HepG2 (cell line): Measurements from ENCODE around the gene UACA. TPM values are rescaled to one million over a fixed set of nuclear protein-coding genes. Genes with fewer than 3 reads are reported as not detected.

Source experiments
- ATAC-seq: fragments of 200-7000 bp; cut with Tn5 transposase; 3 replicates; pipeline ENCODE4 v1.9.1; 2020; ENCODE audit warnings: mild to moderate bottlenecking, moderate library complexity
- BruUV-seq: library from RNA; stranded (reverse); fragments of 400-500 nt; replicated peaks from 2 replicates; lab custom pipeline; 2021; lab: Mats Ljungman, UMichigan
- CTCF ChIA-PET: fragments of 300-600 bp; formaldehyde crosslinking; extraction: SDS; loops from one replicate; lab custom pipeline; 2021; ENCODE audit warnings: low total read pairs, inconsistent platforms, low intra/inter-chr PET ratio; lab: Yijun Ruan, JAX
- POLR2A ChIA-PET: fragments of 350-600 bp; sonication (Branson Sonifier 250); formaldehyde crosslinking; loops from one replicate; lab custom pipeline; 2020; ENCODE audit warnings: antibody characterized with exemption, inconsistent platforms; lab: Yijun Ruan, JAX
- DNase-seq: peaks from one replicate; pipeline ENCODE4 v3.0.0-alpha.2; 2015; ENCODE audit warnings: low spot score
- FAIRE-seq: peaks from 3 replicates; lab custom pipeline; 2011; peaks lifted over from hg19 to GRCh38; lab: Jason Lieb, UNC
- H2AFZ ChIP-seq: one replicate; pipeline ENCODE4 v1.6.1; 2011; ENCODE audit warnings: low read length, inconsistent platforms
- H3K27ac ChIP-seq: fragments of 300-600 bp; 3 replicates; pipeline ENCODE4 v1.8.0; 2011; ENCODE audit warnings: mixed run types, mild to moderate bottlenecking, mixed read lengths, low read length, inconsistent platforms; ENCODE audit not compliant: insufficient read depth; ENCODE audit errors: extremely low read length
- H3K27me3 ChIP-seq, 2 experiments: fragments of 200-600 bp in 1 of 2; 2 replicates in 1 of 2; 3 replicates in 1 of 2; pipeline versions ENCODE4 v1.6.0 to v1.8.0; 2011; ENCODE audit warnings: low read length in 2 of 2, mild to moderate bottlenecking in 2 of 2, moderate library complexity in 2 of 2, inconsistent platforms in 1 of 2; ENCODE audit not compliant: insufficient read depth in 2 of 2, control insufficient read depth in 1 of 2
- H3K36me3 ChIP-seq, 2 experiments: fragments of 200-600 bp in 1 of 2; replicated peaks in 1 of 2; 2 replicates in 1 of 2; 3 replicates in 1 of 2; pipeline versions ENCODE4 v1.5.1 to v1.8.0; 2011; ENCODE audit warnings: low read length in 2 of 2, inconsistent platforms in 1 of 2; ENCODE audit not compliant: insufficient read depth in 2 of 2, control insufficient read depth in 1 of 2
- H3K4me1 ChIP-seq: 2 replicates; pipeline ENCODE4 v1.5.1; 2012; ENCODE audit warnings: low read length, inconsistent platforms; ENCODE audit not compliant: insufficient read depth
- H3K4me2 ChIP-seq: 2 replicates; pipeline ENCODE4 v1.6.0; 2011; ENCODE audit warnings: low read depth, low read length, inconsistent platforms
- H3K4me3 ChIP-seq, 3 experiments: fragments of 200-600 bp in 1 of 3; sonication (generic), shearing (Covaris generic) in 1 of 3; replicated peaks in 1 of 3; 2 replicates each; pipeline ENCODE4 v1.5.1; 2011 to 2016; ENCODE audit warnings: low read length in 3 of 3, inconsistent platforms in 2 of 3, low read depth in 2 of 3, mild to moderate bottlenecking in 2 of 3, control low read depth in 1 of 3, mixed read lengths in 1 of 3; ENCODE audit not compliant: insufficient read depth in 1 of 3
- H3K79me2 ChIP-seq: one replicate; pipeline ENCODE4 v1.6.1; 2011; ENCODE audit warnings: low read length, inconsistent platforms; ENCODE audit not compliant: insufficient read depth
- H3K9ac ChIP-seq: 2 replicates; pipeline ENCODE4 v1.6.0; 2011; ENCODE audit warnings: mild to moderate bottlenecking, low read depth, low read length, inconsistent platforms; ENCODE audit not compliant: insufficient read depth
- H3K9me3 ChIP-seq: 2 replicates; pipeline ENCODE4 v1.5.1; 2012; ENCODE audit warnings: mild to moderate bottlenecking, low read length
- H4K20me1 ChIP-seq: 2 replicates; pipeline ENCODE4 v1.6.0; 2011; ENCODE audit warnings: inconsistent platforms, mild to moderate bottlenecking, low read length, moderate library complexity; ENCODE audit not compliant: insufficient read depth
- ESRRA ChIP-seq: sonication (generic); formaldehyde crosslinking; IDR thresholded peaks from 2 replicates; pipeline ENCODE4 v1.5.1; 2020; ENCODE audit warnings: mild to moderate bottlenecking, low read depth, missing genetic modification reagents
- FOXA3 ChIP-seq: IDR thresholded peaks from 2 replicates; pipeline ENCODE4 v1.6.1; 2016; ENCODE audit warnings: missing genetic modification reagents, missing compliant biosample characterization
- HOXA5 ChIP-seq: sonication (generic); formaldehyde crosslinking; IDR thresholded peaks from 2 replicates; pipeline ENCODE4 v1.4.0; 2020; ENCODE audit warnings: missing genetic modification reagents
- JUND ChIP-seq: sonication (generic); formaldehyde crosslinking; IDR thresholded peaks from 2 replicates; pipeline ENCODE4 v1.8.0; 2022; ENCODE audit warnings: mild to moderate bottlenecking, missing genetic modification reagents
- NFYB ChIP-seq: sonication (generic); formaldehyde crosslinking; IDR thresholded peaks from 2 replicates; pipeline ENCODE4 v1.4.0; 2020; ENCODE audit warnings: missing genetic modification reagents
- PAF1 ChIP-seq: IDR thresholded peaks from 2 replicates; pipeline ENCODE4 v1.6.1; 2016; ENCODE audit warnings: missing genetic modification reagents, missing compliant biosample characterization
- PCBP2 ChIP-seq: fragments of 200-400 bp; formaldehyde crosslinking; optimal IDR thresholded peaks from 2 replicates; pipeline ENCODE3; 2018; ENCODE audit warnings: low read length, low read depth; ENCODE audit not compliant: poor library complexity, severe bottlenecking
- PHF5A ChIP-seq: IDR thresholded peaks from one replicate; pipeline ENCODE4 v1.6.1; 2018; ENCODE audit warnings: low read depth, missing genetic modification reagents; ENCODE audit not compliant: unreplicated experiment
- RFXAP ChIP-seq: sonication (generic); formaldehyde crosslinking; IDR thresholded peaks from 2 replicates; pipeline ENCODE4 v1.4.0; 2020; ENCODE audit warnings: missing genetic modification reagents, borderline replicate concordance
- ZC3H4 ChIP-seq: sonication (generic); formaldehyde crosslinking; IDR thresholded peaks from 2 replicates; pipeline ENCODE4 v1.4.0; 2020; ENCODE audit warnings: missing genetic modification reagents, borderline replicate concordance
- ZNF362 ChIP-seq: sonication (generic); formaldehyde crosslinking; IDR thresholded peaks from 2 replicates; pipeline ENCODE4 v1.4.0; 2020; ENCODE audit warnings: missing genetic modification reagents, mild to moderate bottlenecking, borderline replicate concordance
- ZNF609 ChIP-seq: sonication (generic); formaldehyde crosslinking; IDR thresholded peaks from 2 replicates; pipeline ENCODE4 v1.4.0; 2020; ENCODE audit warnings: mild to moderate bottlenecking, missing genetic modification reagents, borderline replicate concordance
- ZNF644 ChIP-seq: IDR thresholded peaks from 2 replicates; pipeline ENCODE4 v1.6.1; 2016; ENCODE audit warnings: low read depth
- ZNF749 ChIP-seq: sonication (generic); formaldehyde crosslinking; IDR thresholded peaks from 2 replicates; pipeline ENCODE4 v1.8.0; 2022; ENCODE audit warnings: mild to moderate bottlenecking, missing genetic modification reagents, moderate library complexity, borderline replicate concordance
- in situ Hi-C: cut with HindIII; loops from 2 replicates; pipeline ENCODE4 v1.10.0; 2017; ENCODE audit warnings: low pct_unique_long_range_greater_than_20kb; ENCODE audit not compliant: extremely low pct_ligation_motif_present
- intact Hi-C: fragments of 100-400 bp; cut with micrococcal nuclease; formaldehyde crosslinking; loops from one replicate; pipeline ENCODE4 v1.10.0; 2022; ENCODE audit not compliant: unreplicated experiment
- polyA plus RNA-seq, 8 experiments: library from polyadenylated mRNA; depleted of rRNA in 3 of 8; stranded (reverse) in 7 of 8; unstranded in 1 of 8; fragments of >200 nt; fragmentation: Illumina TruSeq in 4 of 8; extraction: Trizol in 4 of 8; gene quantifications; 2 replicates each; pipeline versions ENCODE4 v1.2.1 to v1.2.3, GENCODE V29; 2011 to 2016; ENCODE audit warnings: low read depth in 4 of 8, missing spikeins in 1 of 8, mixed read lengths in 1 of 8; ENCODE audit not compliant: insufficient read depth in 1 of 8
- total RNA-seq, 5 experiments: library from RNA; depleted of rRNA; stranded (reverse); fragments of >200 nt; fragmentation: Illumina TruSeq; extraction: Trizol; gene quantifications; 2 replicates each; pipeline ENCODE4 v1.2.3, GENCODE V29; 2016; ENCODE audit warnings: low read depth in 1 of 5
- TF ChIP-seq, protein P1 (sequence below): sonication (generic); formaldehyde crosslinking; IDR thresholded peaks from 2 replicates; pipeline ENCODE4 v1.4.0; 2020; ENCODE audit warnings: mild to moderate bottlenecking, missing genetic modification reagents

The UACA gene
- total and polyA plus RNA-seq, 2 of the 13 experiments (the other 11 are each of a cell fraction or from before 2014, with no cell fraction given), result 17.8 to 39.2 TPM

- Histone ChIP-seq H3K27ac (no peak overlapping the region), H3K4me3 (no peak overlapping the region), H3K27me3 (no peaks in the 10 kb centered on the region), H3K79me2 (no peaks in the 10 kb centered on the region), H3K9me3 (no peaks in the 10 kb centered on the region), H3K36me3 (peaks cover 0 to 2% of the 10 kb centered on the region in 2 experiments; a peak in 1 of 5 replicates), H3K9ac (no peak overlapping the region)
- intact Hi-C loops, result no loop called here
- FAIRE-seq (no peak), ATAC-seq (no peak), DNase-seq (no peak)
- in situ Hi-C loops, result no loop called here
- POLR2A ChIA-PET, result no interaction called here
- BruUV-seq, result no TSS peak
- TF ChIP-seq ZNF609 (CRISPR knock-in tag) (no peak), NFYB (CRISPR knock-in tag) (no peak), FOXA3 (CRISPR knock-in tag) (no peak), HOXA5 (CRISPR knock-in tag) (no peak), ZNF644 (CRISPR knock-in tag) (no peak), ZC3H4 (no peak), JUND (CRISPR knock-in tag) (no peak), RFXAP (CRISPR knock-in tag) (no peak), PCBP2 (no peak), PAF1 (CRISPR knock-in tag) (no peak), ESRRA (no peak), PHF5A (CRISPR knock-in tag) (no peak), ZNF749 (CRISPR knock-in tag) (no peak), ZNF362 (CRISPR knock-in tag) (no peak)
- TF ChIP-seq, protein P1, sequence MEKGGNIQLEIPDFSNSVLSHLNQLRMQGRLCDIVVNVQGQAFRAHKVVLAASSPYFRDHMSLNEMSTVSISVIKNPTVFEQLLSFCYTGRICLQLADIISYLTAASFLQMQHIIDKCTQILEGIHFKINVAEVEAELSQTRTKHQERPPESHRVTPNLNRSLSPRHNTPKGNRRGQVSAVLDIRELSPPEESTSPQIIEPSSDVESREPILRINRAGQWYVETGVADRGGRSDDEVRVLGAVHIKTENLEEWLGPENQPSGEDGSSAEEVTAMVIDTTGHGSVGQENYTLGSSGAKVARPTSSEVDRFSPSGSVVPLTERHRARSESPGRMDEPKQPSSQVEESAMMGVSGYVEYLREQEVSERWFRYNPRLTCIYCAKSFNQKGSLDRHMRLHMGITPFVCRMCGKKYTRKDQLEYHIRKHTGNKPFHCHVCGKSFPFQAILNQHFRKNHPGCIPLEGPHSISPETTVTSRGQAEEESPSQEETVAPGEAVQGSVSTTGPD, result no peak
- TF ChIP-seq, all 625 proteins: peak for 0
- H2AFZ ChIP-seq, result no peak overlapping the region
- CTCF ChIA-PET, result no interaction called here
- H4K20me1 ChIP-seq, result peaks cover 3% of the 10 kb centered on the region; the same call in 1 of the 2 replicates
- H3K4me2 ChIP-seq, result no peak overlapping the region
- peaks cover 16% of the 10 kb centered on the region for H3K4me1 ChIP-seq
These were observed 63.5 kb downstream of the UACA start for GRCh38 chr15:70699890-70700289.
